Astrocyte (in vitro differentiated cells and primary cell): ENCODE measurements around the gene CLEC16A. TPM values are rescaled to one million over a fixed set of nuclear protein-coding genes. Genes with fewer than 3 reads are reported as not detected.

Experiments used
- DNase-seq: peaks from one replicate; pipeline ENCODE4 v3.0.0-alpha.2; 2010; ENCODE audit warnings: low read depth
- FAIRE-seq: peaks from 2 replicates; lab custom pipeline; 2011; peaks lifted over from hg19 to GRCh38; lab: Jason Lieb, UNC
- H2AFZ ChIP-seq: 2 replicates; pipeline ENCODE4 v1.6.0; 2012; ENCODE audit warnings: low read depth, low read length, inconsistent platforms
- H3K27ac ChIP-seq: 2 replicates; pipeline ENCODE4 v1.5.1; 2011; ENCODE audit warnings: low read depth, low read length, inconsistent platforms
- H3K27me3 ChIP-seq: 2 replicates; pipeline ENCODE4 v1.6.0; 2011; ENCODE audit warnings: low read length, inconsistent platforms; ENCODE audit not compliant: insufficient read depth
- H3K36me3 ChIP-seq: 2 replicates; pipeline ENCODE4 v1.5.1; 2011; ENCODE audit warnings: low read length, inconsistent platforms; ENCODE audit not compliant: insufficient read depth
- H3K4me1 ChIP-seq: 2 replicates; pipeline ENCODE4 v1.5.1; 2011; ENCODE audit warnings: low read length, inconsistent platforms; ENCODE audit not compliant: insufficient read depth
- H3K4me2 ChIP-seq: 2 replicates; pipeline ENCODE4 v1.6.0; 2012; ENCODE audit warnings: low read length, inconsistent platforms
- H3K4me3 ChIP-seq: 2 replicates; pipeline ENCODE4 v1.5.1; 2011; ENCODE audit warnings: low read depth, mild to moderate bottlenecking, low read length, inconsistent platforms; ENCODE audit not compliant: insufficient read depth
- H3K79me2 ChIP-seq: 2 replicates; pipeline ENCODE4 v1.6.0; 2012; ENCODE audit warnings: mild to moderate bottlenecking, low read length, inconsistent platforms; ENCODE audit not compliant: insufficient read depth
- H3K9ac ChIP-seq: 2 replicates; pipeline ENCODE4 v1.6.0; 2012; ENCODE audit warnings: mild to moderate bottlenecking, low read length, inconsistent platforms
- H3K9me3 ChIP-seq: 2 replicates; pipeline ENCODE4 v1.5.1; 2012; ENCODE audit warnings: low read depth, mild to moderate bottlenecking, low read length, inconsistent platforms; ENCODE audit not compliant: insufficient read depth
- H4K20me1 ChIP-seq: 2 replicates; pipeline ENCODE4 v1.6.0; 2012; ENCODE audit warnings: low read length, inconsistent platforms; ENCODE audit not compliant: insufficient read depth
- H3K27ac Mint-ChIP-seq: one replicate; pipeline ENCODE4 v1.8.0; 2021; ENCODE audit warnings: mild to moderate bottlenecking, mixed read lengths; ENCODE audit not compliant: unreplicated experiment
- H3K27me3 Mint-ChIP-seq: one replicate; pipeline ENCODE4 v1.8.0; 2021; ENCODE audit warnings: low read depth, mixed read lengths; ENCODE audit not compliant: unreplicated experiment
- H3K36me3 Mint-ChIP-seq: one replicate; pipeline ENCODE4 v1.8.0; 2021; ENCODE audit warnings: low read depth, mixed read lengths; ENCODE audit not compliant: unreplicated experiment
- H3K4me1 Mint-ChIP-seq: one replicate; pipeline ENCODE4 v1.8.0; 2021; ENCODE audit warnings: low read depth, mixed read lengths; ENCODE audit not compliant: unreplicated experiment
- H3K4me3 Mint-ChIP-seq: one replicate; pipeline ENCODE4 v1.8.0; 2021; ENCODE audit warnings: mild to moderate bottlenecking, moderate library complexity, mixed read lengths; ENCODE audit not compliant: unreplicated experiment
- H3K9me3 Mint-ChIP-seq: one replicate; pipeline ENCODE4 v1.8.0; 2021; ENCODE audit warnings: mild to moderate bottlenecking, mixed read lengths; ENCODE audit not compliant: unreplicated experiment
- CTCF ChIP-seq: IDR thresholded peaks from 2 replicates; pipeline ENCODE4 v1.5.1; 2011; ENCODE audit warnings: low read depth, mild to moderate bottlenecking, inconsistent platforms, low read length, moderate library complexity; ENCODE audit not compliant: insufficient read depth
- EZH2 ChIP-seq: IDR thresholded peaks from 2 replicates; pipeline ENCODE4 v1.6.1; 2012; ENCODE audit warnings: mild to moderate bottlenecking, low read length, inconsistent platforms; ENCODE audit not compliant: insufficient read depth
- total RNA-seq: library from RNA; stranded (reverse); gene quantifications from 2 replicates; pipeline ENCODE4 v1.2.1, GENCODE V29; 2021

Gene CLEC16A
- total RNA-seq, 1 donor from 2014 or later, result 31.7 TPM

GRCh38 chr16:11005611-11005975 is 61.2 kb downstream of the CLEC16A start:
- H3K4me3 Mint-ChIP-seq, result no peak overlapping the region
- H3K4me1 Mint-ChIP-seq, result peaks cover 37% of the 10 kb centered on the region
- Histone ChIP-seq H4K20me1 (no peaks in the 10 kb centered on the region), H3K36me3 (no peaks in the 10 kb centered on the region), H3K4me3 (no peak overlapping the region), H3K27ac (no peak overlapping the region), H3K4me2 (peak overlapping the region; percentile 52), H3K79me2 (no peaks in the 10 kb centered on the region), H3K4me1 (peaks cover 21% of the 10 kb centered on the region), H3K27me3 (no peaks in the 10 kb centered on the region), H3K9me3 (no peaks in the 10 kb centered on the region), H3K9ac (no peak overlapping the region), H2AFZ (no peak overlapping the region)
- H3K27ac Mint-ChIP-seq, result peak overlapping the region; percentile 2
- TF ChIP-seq CTCF, result no peak
- TF ChIP-seq EZH2, result no peak
- no peaks in the 10 kb centered on the region for H3K27me3 Mint-ChIP-seq
- peaks cover 12% of the 10 kb centered on the region for H3K36me3 Mint-ChIP-seq
- no peaks in the 10 kb centered on the region for H3K9me3 Mint-ChIP-seq
- peak; percentile 37 for DNase-seq
- FAIRE-seq, result peak; percentile 17

- H2AFZ ChIP-seq, result no peak overlapping the region
- peak; percentile 35 for DNase-seq
- no peak overlapping the region for H3K4me3 ChIP-seq
- no peak overlapping the region for H3K27ac ChIP-seq
- no peak for TF ChIP-seq EZH2
- no peak for TF ChIP-seq CTCF
- no peak overlapping the region for H3K9ac ChIP-seq
- Mint-ChIP-seq H3K4me3 (peak overlapping the region; percentile 51), H3K27me3 (no peaks in the 10 kb centered on the region), H3K4me1 (peaks cover 37% of the 10 kb centered on the region), H3K36me3 (peaks cover 19% of the 10 kb centered on the region), H3K9me3 (no peaks in the 10 kb centered on the region), H3K27ac (peak overlapping the region; percentile 75)
- H3K4me1 ChIP-seq, result peaks cover 21% of the 10 kb centered on the region
- no peaks in the 10 kb centered on the region for H3K9me3 ChIP-seq
- H4K20me1 ChIP-seq, result no peaks in the 10 kb centered on the region
- no peaks in the 10 kb centered on the region for H3K27me3 ChIP-seq
- no peaks in the 10 kb centered on the region for H3K36me3 ChIP-seq
- no peaks in the 10 kb centered on the region for H3K79me2 ChIP-seq
- no peak for FAIRE-seq
- H3K4me2 ChIP-seq, result no peak overlapping the region
Observed at GRCh38 chr16:11006656-11007055, 62.3 kb downstream of the CLEC16A start.

GRCh38 chr16:11007714-11008280 is 63.4 kb downstream of the CLEC16A start:
- no peaks in the 10 kb centered on the region for H4K20me1 ChIP-seq

More at GRCh38 chr16:11007714-11008280, 63.4 kb downstream of the CLEC16A start:
- no peak overlapping the region for H3K27ac ChIP-seq
- no peaks in the 10 kb centered on the region for H3K27me3 ChIP-seq
- no peak overlapping the region for H2AFZ ChIP-seq
- H3K4me1 ChIP-seq, result peaks cover 21% of the 10 kb centered on the region
- Mint-ChIP-seq H3K27ac (no peak overlapping the region), H3K27me3 (no peaks in the 10 kb centered on the region), H3K36me3 (peaks cover 25% of the 10 kb centered on the region), H3K9me3 (no peaks in the 10 kb centered on the region), H3K4me3 (no peak overlapping the region), H3K4me1 (peaks cover 37% of the 10 kb centered on the region)
- TF ChIP-seq EZH2, result no peak
- TF ChIP-seq CTCF, result no peak
- no peak overlapping the region for H3K9ac ChIP-seq
- no peaks in the 10 kb centered on the region for H3K79me2 ChIP-seq
- no peak for DNase-seq
- H3K4me2 ChIP-seq, result no peak overlapping the region
- no peaks in the 10 kb centered on the region for H3K36me3 ChIP-seq
- no peak for FAIRE-seq
- H3K4me3 ChIP-seq, result no peak overlapping the region
- no peaks in the 10 kb centered on the region for H3K9me3 ChIP-seq
